ENCODE results near the gene ZDHHC1.
"Not testable (repeated sequence)": the region's sequence is repeated elsewhere in the genome, so short reads cannot be mapped to it uniquely, and the experiment has no call there.

ZDHHC1 gene

DNA sequence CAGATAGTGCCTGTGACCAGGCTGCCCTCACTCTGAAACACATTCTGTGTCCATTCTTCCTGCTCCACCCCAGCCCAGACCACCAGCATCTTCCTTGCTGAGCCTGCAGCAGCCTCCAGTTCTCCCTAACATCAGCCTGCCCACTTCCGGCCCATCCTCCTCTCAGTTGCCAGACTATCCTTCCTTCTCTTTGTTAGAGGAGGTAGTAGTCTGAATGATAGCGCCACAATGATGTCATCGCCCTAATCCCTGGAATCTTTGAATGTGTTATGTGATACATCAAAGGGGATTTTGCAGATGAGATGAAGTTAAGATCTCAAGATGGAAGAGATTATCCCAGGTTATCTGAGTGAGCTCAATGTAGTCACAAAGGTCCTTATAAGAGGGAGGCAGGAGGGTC, 3.2 kb upstream of the ZDHHC1 start:
- TF ChIP-seq, protein P1, sequence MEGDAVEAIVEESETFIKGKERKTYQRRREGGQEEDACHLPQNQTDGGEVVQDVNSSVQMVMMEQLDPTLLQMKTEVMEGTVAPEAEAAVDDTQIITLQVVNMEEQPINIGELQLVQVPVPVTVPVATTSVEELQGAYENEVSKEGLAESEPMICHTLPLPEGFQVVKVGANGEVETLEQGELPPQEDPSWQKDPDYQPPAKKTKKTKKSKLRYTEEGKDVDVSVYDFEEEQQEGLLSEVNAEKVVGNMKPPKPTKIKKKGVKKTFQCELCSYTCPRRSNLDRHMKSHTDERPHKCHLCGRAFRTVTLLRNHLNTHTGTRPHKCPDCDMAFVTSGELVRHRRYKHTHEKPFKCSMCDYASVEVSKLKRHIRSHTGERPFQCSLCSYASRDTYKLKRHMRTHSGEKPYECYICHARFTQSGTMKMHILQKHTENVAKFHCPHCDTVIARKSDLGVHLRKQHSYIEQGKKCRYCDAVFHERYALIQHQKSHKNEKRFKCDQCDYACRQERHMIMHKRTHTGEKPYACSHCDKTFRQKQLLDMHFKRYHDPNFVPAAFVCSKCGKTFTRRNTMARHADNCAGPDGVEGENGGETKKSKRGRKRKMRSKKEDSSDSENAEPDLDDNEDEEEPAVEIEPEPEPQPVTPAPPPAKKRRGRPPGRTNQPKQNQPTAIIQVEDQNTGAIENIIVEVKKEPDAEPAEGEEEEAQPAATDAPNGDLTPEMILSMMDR (IDR thresholded peaks at IDR 0.05; ENCODE audit: insufficient read depth, missing control alignments), result no peak
- FAIRE-seq (no peak), DNase-seq (ENCODE audit: insufficient read length, low spot score) (no peak)

DNA sequence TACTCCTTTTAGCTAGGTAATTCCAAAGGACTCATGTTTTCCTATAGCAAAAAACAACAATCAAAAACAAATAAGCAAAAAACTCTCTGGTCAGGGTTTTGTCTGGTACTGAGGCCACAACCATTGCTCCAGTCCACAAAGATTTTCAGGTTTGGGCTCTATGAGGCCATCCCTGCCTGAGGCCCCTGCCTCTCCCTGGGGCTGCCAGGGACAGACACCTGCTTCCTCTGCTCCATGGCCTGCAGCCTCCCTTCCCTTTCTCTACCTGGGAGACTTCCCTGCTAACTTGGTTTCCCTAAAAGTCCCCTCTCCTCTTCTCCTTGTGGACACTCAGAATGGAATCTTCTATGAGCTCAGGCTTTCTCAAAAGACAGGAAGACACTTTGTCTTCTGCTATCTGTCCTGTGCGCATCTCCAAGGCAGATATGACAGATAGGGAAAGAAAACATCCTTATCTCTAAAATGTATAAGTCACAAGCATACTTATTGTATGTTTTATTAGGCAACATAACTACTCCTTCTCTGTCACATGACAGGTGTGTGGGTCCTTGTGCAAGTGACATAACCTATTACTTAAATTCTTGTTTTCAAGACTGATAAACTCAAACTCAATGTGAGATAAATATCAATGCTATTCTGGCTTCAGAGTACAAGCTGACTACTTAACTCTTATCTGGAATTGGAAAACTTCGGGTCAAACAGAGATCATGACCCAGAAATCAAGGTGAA, 1.2 kb upstream of the ZDHHC1 start:
- DNase-seq (ENCODE audit: insufficient read length, low spot score) (no peak), FAIRE-seq (no peak)
- TF ChIP-seq, protein P1 (IDR thresholded peaks at IDR 0.05; ENCODE audit: insufficient read depth, missing control alignments), result no peak

DNA sequence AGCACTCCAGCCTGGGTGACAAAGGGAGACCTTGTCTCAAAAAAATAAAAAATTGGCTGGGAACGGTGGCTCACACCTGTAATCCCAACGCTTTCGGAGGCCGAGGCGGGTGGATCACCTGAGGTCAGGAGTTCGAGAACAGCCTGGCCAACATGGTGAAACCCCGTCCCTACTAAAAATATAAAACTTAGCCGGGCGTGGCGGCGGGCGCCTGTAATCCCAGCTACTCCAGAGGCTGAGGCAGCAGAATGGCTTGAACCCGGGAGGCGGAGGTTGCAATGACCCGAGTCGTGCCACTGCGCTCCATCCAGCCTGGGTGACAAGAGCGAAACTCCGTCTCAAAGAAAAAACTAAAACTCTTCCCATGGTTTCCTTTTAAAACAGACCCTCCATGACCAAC, 856 bp downstream of the ZDHHC1 start:
- not testable (repeated sequence) for FAIRE-seq; DNase-seq (ENCODE audit: insufficient read length, low spot score)

DNA sequence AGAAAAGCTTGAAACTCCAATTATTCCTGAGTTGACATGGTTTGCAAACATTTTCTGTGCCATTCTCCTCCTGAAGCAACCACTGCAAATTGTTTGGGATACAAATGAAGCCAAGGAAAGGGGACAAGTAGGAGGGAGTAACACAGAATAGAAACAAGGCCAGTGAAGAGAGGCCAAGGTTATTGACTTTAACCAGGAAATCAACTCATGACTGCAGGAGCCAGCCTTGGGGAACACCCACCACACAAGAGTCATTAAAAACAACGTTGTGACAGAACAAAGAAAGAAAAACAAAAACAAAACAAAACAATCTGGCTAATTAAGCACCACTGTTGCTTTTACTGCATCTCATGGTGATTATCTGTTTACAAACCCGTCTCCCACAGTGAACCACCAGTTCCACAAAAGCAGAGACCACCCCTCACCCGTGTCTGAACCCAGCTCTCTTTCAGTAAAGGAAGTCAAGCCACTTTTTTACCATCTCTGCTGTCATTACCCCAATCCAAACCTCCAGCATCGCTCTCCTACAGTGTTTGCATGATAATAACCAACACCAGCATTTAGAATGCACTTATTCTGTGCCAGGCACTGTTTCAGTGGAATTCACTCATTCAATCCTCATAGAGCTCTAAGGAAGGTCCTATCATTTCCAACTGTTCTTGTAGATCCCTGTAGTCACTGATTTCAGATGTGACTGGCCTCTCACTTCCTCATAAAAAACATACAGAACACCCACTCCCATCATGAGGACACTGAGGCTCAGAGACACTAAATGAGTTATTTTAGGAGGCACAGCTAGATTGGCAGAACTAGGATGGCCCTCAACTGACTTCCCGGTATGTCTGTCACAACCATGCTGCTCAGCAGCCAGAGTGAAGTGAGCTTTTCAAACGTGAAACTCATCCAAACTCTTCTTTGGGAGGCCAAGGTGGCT, 2.0 kb downstream of the ZDHHC1 start:
- no peak for FAIRE-seq
- TF ChIP-seq, protein P1 (IDR thresholded peaks at IDR 0.05; ENCODE audit: insufficient read depth, missing control alignments), result no peak

DNA sequence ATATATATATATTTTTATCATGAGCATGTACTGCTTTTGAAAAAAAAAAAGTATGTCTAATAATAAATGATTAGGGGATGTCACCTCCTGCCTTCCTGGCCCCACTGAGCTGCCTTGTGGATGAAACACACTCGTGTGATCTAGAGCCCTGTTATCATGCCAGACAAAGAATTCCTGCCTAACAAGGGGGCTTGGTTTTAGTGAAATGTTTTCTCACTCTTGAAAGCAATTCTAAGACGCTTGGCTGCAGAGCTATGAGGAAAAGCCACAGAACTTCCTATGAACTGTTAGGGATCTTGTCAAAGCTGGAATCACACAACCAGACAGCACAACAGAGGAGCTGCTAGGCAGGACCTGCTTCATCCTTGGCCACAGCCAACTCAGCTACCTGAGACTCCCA, 4.0 kb downstream of the ZDHHC1 start:
- no peak for DNase-seq (ENCODE audit: insufficient read length, low spot score)
- FAIRE-seq, result no peak
- TF ChIP-seq, protein P1 (IDR thresholded peaks at IDR 0.05; ENCODE audit: insufficient read depth, missing control alignments), result no peak

More for the DNA sequence above, 2.0 kb downstream of the ZDHHC1 start:
- DNase-seq (ENCODE audit: insufficient read length, low spot score), result no peak

DNA sequence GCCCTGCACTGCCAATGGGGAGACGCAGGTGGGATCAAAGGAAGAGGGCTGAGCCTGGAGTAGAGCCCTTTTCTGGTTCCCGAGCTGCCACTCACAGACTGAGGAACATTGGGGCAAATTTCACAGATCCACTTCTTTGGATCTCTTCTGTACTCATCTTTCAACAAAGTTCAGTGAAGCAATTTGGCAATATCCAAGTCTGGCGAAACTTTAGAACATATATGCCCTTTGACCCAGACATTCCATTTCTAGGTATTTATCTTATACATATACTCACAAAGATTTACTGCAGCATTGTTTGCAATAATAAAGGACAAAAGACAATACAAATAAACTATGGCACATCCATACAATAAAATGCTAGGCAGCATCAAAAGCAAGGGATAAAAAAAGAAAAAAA, 4.9 kb downstream of the ZDHHC1 start:
- TF ChIP-seq, protein P1 (IDR thresholded peaks at IDR 0.05; ENCODE audit: insufficient read depth, missing control alignments), result no peak
- no peak for DNase-seq (ENCODE audit: insufficient read length, low spot score)
- FAIRE-seq, result no peak

DNA sequence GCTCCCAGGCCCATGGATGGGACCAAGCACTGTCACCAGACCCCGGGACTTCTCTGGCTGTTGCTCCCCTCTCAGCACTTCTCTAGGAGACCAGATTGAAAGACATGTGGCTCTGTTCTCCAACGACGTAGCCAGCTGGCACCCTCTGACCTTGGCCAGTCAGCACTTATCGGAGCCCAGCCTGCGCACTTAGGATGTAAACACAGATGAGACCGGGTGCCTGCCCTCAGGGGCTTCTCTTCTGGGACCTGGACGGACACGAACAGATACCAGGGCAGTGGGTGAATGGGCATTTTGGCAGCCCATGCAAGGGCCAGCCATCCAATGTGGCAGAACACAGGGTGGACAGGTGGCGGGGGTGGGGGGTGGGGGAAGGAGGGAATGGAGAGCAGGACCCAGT, 6.6 kb downstream of the ZDHHC1 start:
- TF ChIP-seq, protein P1 (IDR thresholded peaks at IDR 0.05; ENCODE audit: insufficient read depth, missing control alignments), result no peak
- DNase-seq (ENCODE audit: insufficient read length, low spot score), result no peak
- no peak for FAIRE-seq
